SU-DHL-6 (cell line): ENCODE results near the gene NEK4.

Experiments
- CTCF ChIP-seq: fragments of 200-600 bp; sonication (generic); IDR thresholded peaks from one replicate; pipeline ENCODE4 v1.5.1; 2017; ENCODE audit warnings: antibody characterized with exemption, mild to moderate bottlenecking, low read length, moderate library complexity; ENCODE audit not compliant: insufficient read depth, poor library complexity, severe bottlenecking
- EZH2phosphoT487 ChIP-seq: fragments of 200-600 bp; sonication (generic), shearing (Covaris generic); conservative IDR thresholded peaks from 2 replicates; pipeline ENCODE4 v1.6.1; 2018; ENCODE audit warnings: mild to moderate bottlenecking, antibody characterized with exemption, low read length, moderate library complexity, mixed read lengths

DNA sequence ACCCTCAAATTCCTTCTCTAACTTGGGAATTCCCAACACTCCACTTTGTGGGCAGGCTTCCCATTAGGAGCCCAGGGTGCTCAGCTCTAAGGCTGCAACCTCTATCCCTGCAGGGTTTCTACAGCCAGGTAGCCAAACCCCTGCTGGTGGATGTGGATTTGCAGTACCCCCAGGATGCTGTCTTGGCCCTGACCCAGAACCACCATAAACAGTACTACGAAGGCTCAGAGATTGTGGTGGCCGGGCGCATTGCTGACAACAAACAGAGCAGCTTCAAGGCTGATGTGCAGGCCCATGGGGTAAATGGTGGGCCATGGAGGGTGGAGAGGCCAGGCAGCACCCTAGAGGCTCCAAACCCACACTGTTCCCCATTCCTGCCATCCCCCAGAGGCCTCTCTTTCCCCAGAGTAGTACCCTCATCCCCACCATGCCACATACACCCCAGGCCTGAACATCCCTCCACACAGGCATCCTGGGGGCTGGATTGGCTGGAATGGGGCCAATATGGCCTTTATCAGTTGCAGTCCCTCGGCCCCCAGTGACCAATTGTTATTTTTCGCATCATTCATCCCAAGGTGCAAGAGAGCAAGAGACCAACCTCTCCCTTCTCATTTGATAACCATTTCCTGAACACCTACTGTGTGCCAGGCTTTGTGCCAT is 14.3 kb upstream of the NEK4 start:
- TF ChIP-seq CTCF (no peak), EZH2phosphoT487 (no peak)
